ENCODE measurements around the gene PDE6A. TPM values are rescaled to one million over a fixed set of nuclear protein-coding genes. Genes with fewer than 3 reads are reported as not detected.

Gene PDE6A
- total and polyA plus RNA-seq, 9 of the 15 experiments (the other 6 are each of a cell fraction or from before 2014, with no cell fraction given): 0.01 to 0.04 (median 0.01) TPM; not detected in 6

DNA sequence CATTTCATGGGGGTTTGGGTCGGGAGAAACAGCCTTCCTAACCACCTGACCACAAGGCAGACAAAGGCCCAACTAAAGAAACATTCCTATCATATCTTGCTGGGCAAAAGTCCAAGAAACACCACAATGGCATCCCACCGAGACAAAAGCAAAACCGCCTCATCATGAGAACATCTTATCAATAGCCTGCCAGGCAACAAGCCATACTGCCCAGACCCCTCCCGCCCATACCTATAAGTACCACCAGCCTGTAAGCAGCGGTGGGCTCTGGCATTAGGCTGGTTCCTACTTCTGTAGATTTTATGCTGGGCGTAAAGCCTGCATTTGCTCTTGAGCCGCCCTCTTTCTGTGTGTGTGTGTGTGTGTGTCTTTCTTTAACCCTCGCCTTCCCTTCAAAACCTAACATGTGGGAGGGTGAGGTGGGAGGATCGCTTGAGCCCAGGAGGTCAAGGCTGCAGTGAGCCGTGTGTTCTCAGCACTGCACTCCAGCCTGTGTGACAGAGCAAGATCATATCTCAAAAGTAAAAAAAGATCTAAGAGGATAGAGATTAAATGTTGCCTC is 56.9 kb downstream of the PDE6A start (continued):
- TF ChIP-seq, protein P1, sequence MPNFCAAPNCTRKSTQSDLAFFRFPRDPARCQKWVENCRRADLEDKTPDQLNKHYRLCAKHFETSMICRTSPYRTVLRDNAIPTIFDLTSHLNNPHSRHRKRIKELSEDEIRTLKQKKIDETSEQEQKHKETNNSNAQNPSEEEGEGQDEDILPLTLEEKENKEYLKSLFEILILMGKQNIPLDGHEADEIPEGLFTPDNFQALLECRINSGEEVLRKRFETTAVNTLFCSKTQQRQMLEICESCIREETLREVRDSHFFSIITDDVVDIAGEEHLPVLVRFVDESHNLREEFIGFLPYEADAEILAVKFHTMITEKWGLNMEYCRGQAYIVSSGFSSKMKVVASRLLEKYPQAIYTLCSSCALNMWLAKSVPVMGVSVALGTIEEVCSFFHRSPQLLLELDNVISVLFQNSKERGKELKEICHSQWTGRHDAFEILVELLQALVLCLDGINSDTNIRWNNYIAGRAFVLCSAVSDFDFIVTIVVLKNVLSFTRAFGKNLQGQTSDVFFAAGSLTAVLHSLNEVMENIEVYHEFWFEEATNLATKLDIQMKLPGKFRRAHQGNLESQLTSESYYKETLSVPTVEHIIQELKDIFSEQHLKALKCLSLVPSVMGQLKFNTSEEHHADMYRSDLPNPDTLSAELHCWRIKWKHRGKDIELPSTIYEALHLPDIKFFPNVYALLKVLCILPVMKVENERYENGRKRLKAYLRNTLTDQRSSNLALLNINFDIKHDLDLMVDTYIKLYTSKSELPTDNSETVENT (CRISPR knock-in tag; IDR thresholded peaks at IDR 0.05): no peak
- TF ChIP-seq, protein P2, sequence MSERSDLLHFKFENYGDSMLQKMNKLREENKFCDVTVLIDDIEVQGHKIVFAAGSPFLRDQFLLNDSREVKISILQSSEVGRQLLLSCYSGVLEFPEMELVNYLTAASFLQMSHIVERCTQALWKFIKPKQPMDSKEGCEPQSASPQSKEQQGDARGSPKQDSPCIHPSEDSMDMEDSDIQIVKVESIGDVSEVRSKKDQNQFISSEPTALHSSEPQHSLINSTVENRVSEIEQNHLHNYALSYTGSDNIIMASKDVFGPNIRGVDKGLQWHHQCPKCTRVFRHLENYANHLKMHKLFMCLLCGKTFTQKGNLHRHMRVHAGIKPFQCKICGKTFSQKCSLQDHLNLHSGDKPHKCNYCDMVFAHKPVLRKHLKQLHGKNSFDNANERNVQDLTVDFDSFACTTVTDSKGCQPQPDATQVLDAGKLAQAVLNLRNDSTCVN (CRISPR knock-in tag; IDR thresholded peaks at IDR 0.05): 0 out of 2 replicates have a peak, but pooled peaks have one; percentile 55
- TF ChIP-seq, protein P3, sequence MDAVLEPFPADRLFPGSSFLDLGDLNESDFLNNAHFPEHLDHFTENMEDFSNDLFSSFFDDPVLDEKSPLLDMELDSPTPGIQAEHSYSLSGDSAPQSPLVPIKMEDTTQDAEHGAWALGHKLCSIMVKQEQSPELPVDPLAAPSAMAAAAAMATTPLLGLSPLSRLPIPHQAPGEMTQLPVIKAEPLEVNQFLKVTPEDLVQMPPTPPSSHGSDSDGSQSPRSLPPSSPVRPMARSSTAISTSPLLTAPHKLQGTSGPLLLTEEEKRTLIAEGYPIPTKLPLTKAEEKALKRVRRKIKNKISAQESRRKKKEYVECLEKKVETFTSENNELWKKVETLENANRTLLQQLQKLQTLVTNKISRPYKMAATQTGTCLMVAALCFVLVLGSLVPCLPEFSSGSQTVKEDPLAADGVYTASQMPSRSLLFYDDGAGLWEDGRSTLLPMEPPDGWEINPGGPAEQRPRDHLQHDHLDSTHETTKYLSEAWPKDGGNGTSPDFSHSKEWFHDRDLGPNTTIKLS (IDR thresholded peaks at IDR 0.05; ENCODE audit: borderline replicate concordance, low read depth): 0 out of 2 replicates have a peak, but pooled peaks have one; percentile 22
- TF ChIP-seq KLF16 (IDR thresholded peaks at IDR 0.05) (peak; percentile 64; the same call in 1 of the 2 replicates), KAT2B (IDR thresholded peaks at IDR 0.05; ENCODE audit: low read depth, low read length) (no peak), E2F3 (CRISPR knock-in tag; IDR thresholded peaks at IDR 0.05) (no peak)
- TF ChIP-seq, protein P4, sequence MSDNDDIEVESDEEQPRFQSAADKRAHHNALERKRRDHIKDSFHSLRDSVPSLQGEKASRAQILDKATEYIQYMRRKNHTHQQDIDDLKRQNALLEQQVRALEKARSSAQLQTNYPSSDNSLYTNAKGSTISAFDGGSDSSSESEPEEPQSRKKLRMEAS (CRISPR knock-in tag; IDR thresholded peaks at IDR 0.05): peak; percentile 64
- TF ChIP-seq, protein P5, sequence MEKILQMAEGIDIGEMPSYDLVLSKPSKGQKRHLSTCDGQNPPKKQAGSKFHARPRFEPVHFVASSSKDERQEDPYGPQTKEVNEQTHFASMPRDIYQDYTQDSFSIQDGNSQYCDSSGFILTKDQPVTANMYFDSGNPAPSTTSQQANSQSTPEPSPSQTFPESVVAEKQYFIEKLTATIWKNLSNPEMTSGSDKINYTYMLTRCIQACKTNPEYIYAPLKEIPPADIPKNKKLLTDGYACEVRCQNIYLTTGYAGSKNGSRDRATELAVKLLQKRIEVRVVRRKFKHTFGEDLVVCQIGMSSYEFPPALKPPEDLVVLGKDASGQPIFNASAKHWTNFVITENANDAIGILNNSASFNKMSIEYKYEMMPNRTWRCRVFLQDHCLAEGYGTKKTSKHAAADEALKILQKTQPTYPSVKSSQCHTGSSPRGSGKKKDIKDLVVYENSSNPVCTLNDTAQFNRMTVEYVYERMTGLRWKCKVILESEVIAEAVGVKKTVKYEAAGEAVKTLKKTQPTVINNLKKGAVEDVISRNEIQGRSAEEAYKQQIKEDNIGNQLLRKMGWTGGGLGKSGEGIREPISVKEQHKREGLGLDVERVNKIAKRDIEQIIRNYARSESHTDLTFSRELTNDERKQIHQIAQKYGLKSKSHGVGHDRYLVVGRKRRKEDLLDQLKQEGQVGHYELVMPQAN (IDR thresholded peaks at IDR 0.05; ENCODE audit: borderline replicate concordance): 0 out of 2 replicates have a peak, but pooled peaks have one; percentile 42
- TF ChIP-seq, protein P6, sequence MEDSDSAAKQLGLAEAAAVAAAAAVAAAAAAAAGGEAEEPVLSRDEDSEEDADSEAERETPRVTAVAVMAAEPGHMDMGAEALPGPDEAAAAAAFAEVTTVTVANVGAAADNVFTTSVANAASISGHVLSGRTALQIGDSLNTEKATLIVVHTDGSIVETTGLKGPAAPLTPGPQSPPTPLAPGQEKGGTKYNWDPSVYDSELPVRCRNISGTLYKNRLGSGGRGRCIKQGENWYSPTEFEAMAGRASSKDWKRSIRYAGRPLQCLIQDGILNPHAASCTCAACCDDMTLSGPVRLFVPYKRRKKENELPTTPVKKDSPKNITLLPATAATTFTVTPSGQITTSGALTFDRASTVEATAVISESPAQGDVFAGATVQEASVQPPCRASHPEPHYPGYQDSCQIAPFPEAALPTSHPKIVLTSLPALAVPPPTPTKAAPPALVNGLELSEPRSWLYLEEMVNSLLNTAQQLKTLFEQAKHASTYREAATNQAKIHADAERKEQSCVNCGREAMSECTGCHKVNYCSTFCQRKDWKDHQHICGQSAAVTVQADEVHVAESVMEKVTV (CRISPR knock-in tag; IDR thresholded peaks at IDR 0.05): no peak
